C4-2B (cell line): ENCODE measurements around the gene BDH1.

Experiments used
- CTCF ChIP-seq: fragments of 450-650 bp; conservative IDR thresholded peaks from 2 replicates; pipeline ENCODE4 v1.5.1; 2017; ENCODE audit warnings: mild to moderate bottlenecking
- ZFX ChIP-seq: fragments of 450-650 bp; IDR thresholded peaks from 2 replicates; pipeline ENCODE4 v1.6.1; 2017

- no peak for TF ChIP-seq CTCF
- TF ChIP-seq ZFX = no peak
Observed at GRCh38 chr3:197508051-197508451, 47.7 kb downstream of the BDH1 start.
